ENCODE results near the gene LAT.
A peak's percentile ranks its signal among the peaks of the same experiment; 100 is the strongest.
"Not testable (repeated sequence)": the region's sequence is repeated elsewhere in the genome, so short reads cannot be mapped to it uniquely, and the experiment has no call there.

Gene LAT, protein sequence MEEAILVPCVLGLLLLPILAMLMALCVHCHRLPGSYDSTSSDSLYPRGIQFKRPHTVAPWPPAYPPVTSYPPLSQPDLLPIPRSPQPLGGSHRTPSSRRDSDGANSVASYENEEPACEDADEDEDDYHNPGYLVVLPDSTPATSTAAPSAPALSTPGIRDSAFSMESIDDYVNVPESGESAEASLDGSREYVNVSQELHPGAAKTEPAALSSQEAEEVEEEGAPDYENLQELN

DNA sequence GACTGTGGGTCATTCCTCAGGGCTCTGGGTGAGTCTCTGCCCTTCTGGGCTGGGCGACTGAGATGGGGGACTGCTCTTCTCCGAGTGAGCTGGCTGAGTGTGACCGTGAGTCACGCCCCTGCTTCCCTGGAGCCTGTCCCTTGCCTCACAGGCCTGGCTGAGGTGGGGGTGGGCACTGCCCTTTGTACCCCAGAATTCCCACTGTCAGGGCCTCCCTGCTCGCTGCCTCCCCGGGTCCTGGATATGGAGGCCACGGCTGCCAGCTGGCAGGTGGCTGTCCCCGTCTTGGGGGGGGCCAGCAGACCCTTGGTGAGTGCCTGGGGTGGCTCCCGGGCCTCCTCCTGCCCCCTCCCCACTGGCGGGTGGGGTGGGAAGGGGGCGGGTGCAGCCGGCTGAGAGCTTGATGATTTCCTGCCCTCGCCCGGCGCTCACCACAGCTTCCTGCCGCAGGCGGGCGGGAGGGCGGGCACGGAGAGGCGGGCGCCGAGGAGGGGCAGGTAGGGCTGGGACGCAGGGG is at the start of gene LAT:
Gene LAT (plus strand): TSS at position 434 of the 517 bp plus-strand sequence. CDS start 366 bp downstream, outside the sequence.
- no peak for DNase-seq (ENCODE audit: low spot score)

DNA sequence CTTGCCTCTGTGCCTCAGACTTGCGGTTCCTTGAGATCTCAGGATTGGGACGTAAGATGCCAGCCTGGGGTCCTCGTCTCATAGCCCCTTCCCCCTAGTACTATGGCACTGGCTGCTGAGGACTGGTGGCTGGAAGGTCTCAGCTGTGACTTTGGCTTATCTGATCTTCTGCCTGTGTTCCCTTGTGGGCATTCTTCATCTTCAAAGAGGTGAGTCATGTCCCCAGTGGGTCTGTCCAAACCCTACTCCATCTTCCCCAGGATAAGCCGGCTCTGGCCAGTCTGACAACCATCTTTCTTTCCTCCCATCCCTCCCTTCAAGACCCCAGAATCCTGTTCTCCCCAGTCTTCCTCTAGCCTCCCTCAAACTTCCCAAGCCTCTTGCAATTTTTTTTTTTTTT is 49.5 kb upstream of the LAT start:
- DNase-seq (ENCODE audit: low spot score), result no peak

DNA sequence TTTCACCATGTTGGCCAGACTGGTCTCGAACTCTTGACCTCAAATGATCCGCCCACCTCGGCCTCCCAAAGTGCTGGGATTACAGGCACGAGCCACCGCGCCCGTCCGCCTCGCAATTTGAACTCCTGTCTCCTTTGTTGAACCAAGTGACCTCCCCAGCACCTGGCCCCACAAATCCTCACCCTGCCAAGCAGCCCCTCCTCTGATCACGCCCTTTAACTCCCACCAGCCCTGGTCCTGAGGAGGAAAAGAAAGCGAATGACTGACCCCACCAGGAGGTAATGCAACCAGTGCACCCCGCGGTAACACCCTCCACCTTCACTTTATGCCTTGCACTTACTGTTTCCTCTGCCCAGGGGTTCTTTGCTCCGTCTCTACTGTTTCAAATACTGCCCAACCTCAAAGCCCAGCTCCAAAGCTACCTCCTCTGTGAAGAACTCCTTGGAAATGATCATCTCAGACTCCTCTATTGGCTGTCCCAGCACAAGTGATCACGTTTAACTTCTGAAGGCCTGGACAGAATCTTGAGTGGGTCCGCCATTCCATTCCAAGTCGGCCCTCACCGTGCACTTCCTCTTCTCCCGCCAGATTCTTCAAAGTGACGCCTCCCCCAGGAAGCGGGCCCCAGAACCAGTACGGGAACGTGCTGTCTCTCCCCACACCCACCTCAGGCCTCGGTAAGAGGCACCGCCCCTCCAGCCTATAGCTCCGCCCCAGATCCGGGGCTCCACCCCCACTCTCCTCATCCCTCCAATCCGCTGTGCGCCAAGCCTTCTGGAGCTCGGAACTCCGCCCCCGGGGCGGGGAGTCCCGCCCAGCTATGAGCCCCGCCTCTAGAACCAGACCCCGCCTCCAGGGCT is 48.7 kb upstream of the LAT start:
- DNase-seq (ENCODE audit: low spot score), result peak; percentile 84

DNA sequence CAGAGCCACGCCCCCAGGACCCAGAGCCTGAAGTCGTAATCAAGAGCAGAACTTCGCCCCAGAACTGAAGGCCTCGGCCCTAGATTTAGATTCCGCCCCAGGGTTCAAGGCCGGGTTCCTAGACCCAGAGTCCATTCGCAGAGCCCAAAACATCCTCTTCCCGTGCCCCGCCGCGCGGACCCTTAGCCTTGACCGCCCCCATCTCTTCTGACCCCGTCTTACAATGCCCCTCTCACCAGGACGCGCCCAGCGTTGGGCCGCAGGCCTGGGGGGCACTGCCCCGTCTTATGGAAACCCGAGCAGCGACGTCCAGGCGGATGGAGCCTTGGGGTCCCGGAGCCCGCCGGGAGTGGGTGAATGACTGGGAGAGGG is 48.1 kb upstream of the LAT start:
- no peak for DNase-seq (ENCODE audit: low spot score)

DNA sequence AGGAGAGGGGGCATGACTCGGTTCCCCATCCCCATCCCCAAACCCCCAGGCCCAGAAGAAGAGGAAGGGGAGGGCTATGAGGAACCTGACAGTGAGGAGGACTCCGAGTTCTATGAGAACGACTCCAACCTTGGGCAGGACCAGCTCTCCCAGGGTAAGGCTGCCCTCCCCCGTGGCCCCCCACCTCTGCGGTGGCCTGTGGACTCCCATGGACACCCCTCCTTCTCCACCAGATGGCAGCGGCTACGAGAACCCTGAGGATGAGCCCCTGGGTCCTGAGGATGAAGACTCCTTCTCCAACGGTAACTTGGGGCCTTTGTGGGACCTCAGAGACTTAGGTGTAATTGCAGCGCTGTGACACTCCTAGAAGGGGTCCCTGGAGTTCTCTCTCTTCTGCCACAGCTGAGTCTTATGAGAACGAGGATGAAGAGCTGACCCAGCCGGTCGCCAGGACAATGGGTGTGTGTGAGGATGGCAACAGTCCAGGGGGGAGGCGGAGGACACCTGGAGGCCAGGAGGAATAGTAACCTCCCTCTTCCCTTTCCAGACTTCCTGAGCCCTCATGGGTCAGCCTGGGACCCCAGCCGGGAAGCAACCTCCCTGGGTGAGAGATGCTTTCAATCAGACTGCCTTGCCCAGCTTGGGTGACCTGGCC is 47.5 kb upstream of the LAT start:
- no peak for DNase-seq (ENCODE audit: low spot score)

DNA sequence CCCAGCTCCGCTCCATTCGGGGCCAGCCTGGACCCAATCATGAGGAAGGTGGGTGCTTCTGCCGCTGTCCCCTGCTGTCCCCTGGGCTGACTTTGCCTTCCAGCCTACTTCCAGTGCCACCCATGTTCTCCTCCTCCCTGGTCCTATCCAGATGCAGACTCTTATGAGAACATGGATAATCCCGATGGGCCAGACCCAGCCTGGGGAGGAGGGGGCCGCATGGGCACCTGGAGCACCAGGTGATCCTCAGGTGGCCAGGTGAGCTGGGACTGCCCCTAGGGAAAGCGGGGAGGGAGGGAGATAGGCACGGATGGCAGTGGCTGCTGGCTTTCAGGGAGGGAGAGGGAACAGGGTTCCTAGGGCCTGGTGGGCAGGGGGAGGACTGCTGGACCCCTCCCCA is 46.1 kb upstream of the LAT start:
- no peak for DNase-seq (ENCODE audit: low spot score)

DNA sequence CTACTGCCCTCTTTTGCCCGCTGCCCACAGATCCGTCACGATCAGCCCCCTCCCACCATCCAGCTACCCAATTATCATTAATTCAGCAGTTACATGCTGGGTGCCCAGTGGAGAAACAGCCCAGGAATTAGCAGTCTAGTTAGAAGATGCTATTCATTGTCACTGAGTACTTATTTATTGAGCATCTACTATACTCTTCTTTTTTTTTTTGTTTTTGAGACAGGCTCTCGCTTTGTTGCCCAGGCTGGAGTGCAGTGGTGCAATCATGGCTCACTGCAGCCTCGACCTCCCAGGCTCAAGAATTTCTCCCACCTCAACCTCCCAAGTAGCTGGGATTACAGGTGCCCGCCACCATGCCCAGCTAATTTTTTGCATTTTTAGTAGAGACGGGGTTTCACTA is 45.0 kb upstream of the LAT start:
- not testable (repeated sequence) for DNase-seq (ENCODE audit: low spot score)

DNA sequence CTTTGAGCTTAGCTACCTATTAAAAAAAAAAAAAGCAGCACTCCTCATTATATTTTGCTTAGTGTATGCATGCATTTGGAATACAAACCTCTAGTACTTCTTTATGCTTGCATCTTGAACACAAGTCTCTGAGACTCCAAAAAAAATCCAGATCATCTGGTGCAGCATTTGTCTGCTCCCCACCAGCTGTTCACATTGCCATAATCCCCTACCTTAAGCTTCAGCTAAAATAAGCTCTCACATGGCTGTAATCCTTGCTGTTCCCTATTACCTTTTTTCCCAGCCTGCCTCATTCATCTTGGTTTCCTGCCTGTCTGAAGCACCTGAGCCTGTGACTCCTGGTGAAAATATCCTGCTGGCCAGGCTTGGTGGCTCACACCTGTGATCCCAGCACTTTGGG is 41.6 kb upstream of the LAT start:
- no peak for DNase-seq (ENCODE audit: low spot score)

DNA sequence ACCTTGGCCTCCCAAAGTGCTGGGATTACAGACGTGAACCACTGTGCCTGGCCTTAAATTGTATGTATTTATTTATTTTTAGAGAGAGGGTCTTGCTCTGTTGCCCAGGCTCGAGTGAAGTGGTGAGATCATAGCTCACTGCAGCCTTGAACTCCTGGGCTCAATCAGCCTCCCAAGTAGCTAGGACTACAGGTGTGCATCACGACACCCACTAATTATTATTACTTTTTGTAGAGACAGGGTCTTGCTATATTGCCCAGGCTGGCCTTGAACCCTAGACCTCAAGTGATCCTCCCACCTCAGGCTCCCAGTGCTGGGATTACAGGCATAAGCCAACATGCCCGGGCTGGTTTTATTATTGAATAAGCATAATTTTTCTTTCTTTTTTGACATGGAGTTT is 38.2 kb upstream of the LAT start:
- no peak for DNase-seq (ENCODE audit: low spot score)

DNA sequence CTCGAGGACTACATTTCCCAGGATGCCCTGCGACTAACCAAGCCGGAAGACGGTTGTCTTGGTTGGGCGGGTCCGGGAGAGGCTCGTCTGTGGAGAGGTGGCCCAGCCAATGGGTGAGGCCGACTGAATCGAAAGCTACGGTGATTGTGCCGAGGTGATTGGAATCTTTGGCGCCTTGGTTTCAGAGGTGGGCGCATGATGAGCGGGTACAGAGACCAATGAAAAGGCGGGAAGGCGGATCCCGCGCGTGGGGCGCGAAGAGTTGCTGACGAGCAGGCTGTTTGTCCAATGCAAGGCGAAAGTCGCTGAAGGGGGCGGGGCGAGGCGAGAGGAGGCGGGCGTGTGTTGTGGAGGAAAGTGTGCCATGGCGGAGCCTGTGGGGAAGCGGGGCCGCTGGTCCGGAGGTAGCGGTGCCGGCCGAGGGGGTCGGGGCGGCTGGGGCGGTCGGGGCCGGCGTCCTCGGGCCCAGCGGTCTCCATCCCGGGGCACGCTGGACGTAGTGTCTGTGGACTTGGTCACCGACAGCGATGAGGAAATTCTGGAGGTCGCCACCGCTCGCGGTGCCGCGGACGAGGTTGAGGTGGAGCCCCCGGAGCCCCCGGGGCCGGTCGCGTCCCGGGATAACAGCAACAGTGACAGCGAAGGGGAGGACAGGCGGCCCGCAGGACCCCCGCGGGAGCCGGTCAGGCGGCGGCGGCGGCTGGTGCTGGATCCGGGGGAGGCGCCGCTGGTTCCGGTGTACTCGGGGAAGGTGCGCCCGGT is 34.0 kb upstream of the LAT start, which contains the start of gene NFATC2IP:
Gene NFATC2IP (plus strand): TSS at position 290 of the 762 bp plus-strand sequence. CDS start 75 bp downstream, at position 365.
- DNase-seq (ENCODE audit: low spot score), result peak; percentile 100

DNA sequence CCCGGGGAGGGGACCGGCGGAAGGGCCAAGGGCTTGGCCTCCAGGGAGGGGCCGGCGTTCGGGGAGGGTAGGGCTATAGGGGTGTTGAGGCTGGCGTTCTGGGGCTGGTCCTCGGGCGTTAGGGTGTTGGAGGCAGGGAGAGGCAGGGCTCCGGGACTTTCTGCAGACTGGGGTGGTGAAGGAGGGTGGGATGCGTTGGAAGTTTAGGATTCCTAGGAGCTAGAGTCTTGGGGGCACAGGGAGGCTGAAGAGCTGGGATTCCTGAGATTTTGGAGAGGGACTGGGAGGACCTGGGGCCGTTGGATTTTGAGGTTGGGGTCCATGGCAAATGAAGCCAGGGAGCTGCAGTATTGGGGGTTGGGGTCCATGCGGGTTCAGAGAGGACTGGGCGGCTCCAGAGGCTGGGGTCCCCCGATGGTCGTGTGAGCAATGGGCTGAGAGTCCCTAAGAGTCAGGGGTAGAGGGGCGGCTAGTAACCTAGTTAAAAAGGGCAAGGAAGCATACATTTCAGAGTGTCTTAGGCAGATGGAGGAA is 33.4 kb upstream of the LAT start:
- DNase-seq (ENCODE audit: low spot score), result no peak

DNA sequence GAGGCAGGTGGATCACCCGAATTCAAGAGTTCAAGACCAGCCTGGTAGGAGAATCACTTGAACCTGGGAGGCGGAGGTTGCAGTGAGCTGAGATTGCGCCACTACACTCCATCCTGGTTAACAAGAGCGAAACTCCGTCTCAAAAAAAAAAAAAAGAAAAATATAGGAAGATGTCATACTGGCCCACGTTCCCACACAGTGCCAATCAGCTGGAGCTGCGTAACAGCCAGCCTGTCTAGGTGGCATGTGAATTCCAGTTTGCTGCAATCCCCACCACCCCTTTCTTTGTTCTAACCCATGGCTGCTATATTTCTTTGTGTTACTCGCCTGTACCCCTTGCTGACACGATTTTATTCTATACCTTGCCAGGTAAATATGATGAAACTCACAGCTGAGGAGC is 26.6 kb upstream of the LAT start:
- no peak for DNase-seq (ENCODE audit: low spot score)

DNA sequence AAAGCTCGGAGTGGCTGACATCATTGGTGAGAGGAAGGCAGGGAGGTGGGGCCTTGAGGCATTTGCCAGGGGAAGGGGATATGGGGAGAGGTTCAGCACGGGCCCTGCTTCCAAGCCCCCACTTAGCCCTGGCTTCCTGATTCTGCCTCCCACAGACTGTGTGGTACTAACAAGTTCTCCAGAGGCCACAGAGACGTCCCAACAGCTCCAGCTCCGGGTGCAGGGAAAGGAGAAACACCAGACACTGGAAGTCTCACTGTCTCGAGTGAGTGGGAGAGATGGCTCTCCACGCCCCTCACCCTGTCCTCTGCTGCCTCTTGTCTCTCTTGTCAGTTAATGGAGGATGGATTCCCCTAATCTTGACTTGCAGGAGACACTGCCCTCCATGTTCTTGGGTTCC is 26.0 kb upstream of the LAT start:
- DNase-seq (ENCODE audit: low spot score), result no peak

DNA sequence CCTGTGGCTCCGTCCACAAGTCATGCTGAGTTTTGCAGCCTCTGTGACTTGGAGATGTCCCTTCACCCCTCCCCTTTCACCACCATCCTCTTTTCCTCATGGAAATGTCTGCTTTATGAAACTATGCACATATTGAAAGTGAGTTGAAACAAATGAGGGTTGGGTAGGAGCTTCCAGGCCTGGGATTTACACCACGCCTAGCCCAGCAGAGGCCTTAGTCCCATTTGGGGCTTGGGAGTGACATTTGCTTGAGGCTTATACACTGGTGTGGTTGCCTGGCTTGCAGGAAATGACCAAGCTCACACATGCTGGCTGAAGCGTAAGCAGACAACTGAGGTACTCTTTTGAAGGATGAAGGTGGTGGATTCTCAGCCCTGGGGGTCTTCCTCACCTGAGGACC is 20.8 kb upstream of the LAT start:
- no peak for DNase-seq (ENCODE audit: low spot score)

DNA sequence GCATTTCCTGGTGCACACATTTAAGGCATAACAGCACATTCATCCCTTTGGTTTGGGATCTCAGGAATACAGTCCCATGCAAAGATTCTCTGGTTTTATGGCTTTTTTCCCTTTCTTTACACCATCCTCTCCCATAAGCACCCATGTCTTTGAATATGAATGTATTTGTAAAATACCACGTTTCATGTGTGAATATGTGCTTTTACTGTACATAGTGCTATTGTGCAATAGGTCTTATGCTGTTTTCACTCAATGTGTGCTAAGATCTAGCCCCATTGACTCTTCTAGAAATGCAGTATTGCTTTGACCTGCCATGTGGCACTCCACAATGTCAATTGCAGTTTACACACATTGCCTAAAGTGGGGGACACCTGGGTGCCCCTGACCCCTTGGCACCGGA is 20.4 kb upstream of the LAT start:
- no peak for DNase-seq (ENCODE audit: low spot score)

DNA sequence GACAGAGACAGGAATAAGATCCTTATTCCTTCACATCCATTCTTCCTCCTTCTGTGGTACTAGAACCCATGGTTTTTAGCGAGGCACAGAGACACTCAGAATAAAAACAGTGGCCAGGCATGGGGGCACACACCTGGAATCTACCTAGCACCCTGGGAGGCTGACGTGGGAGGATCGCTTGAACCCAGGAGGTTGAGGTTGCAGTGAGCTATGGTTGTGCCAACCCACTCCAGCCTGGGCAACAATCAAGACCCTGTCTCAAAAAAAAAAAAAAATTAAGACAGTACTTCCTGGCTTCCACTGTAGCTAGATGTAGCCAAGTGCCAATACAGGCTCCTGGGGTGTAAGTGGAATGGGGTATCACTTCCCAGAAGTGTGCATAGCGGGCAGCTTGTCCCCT is 17.7 kb upstream of the LAT start:
- DNase-seq (ENCODE audit: low spot score), result no peak

DNA sequence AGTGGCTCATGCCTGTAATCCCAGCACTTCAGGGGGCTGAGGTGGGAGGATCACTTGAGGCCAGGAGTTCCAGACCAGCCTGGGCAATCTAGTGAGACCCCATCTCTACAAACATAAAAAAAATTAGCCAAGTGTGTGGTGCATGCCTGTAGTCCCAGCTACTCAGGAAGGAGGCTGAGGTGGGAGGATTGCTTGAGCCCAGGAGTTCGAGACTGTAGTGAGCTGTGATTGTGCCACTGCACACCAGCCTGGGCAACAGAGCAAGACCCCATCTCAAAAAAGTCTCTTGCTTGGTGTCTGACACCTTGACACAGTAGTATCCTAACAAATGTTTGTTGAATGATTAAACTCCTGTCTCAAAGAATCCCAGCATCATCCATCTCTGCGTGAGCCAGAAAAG is 15.2 kb upstream of the LAT start:
- not testable (repeated sequence) for DNase-seq (ENCODE audit: low spot score)

DNA sequence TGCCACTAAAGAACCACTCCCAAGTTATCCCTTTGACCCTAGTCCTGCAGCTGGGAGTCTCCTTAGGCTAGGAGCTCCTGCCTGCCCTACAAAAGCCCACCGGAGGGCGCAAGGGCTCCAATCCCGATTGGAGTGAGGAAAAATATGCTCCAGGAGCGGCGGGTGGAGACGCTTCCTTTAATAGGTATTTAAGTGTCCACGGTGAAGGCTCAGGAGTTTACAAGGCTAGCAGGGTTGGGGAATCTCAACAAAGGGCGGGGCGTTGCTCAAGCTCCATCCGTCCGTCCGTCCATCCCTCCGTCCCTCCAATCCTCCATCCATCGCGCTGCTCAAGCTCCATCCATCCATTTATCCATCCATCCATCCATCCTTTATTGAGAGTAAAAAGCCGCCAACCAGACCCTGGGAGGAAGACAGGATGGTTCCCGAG is 10.8 kb upstream of the LAT start:
- DNase-seq (ENCODE audit: low spot score), result peak; percentile 75

DNA sequence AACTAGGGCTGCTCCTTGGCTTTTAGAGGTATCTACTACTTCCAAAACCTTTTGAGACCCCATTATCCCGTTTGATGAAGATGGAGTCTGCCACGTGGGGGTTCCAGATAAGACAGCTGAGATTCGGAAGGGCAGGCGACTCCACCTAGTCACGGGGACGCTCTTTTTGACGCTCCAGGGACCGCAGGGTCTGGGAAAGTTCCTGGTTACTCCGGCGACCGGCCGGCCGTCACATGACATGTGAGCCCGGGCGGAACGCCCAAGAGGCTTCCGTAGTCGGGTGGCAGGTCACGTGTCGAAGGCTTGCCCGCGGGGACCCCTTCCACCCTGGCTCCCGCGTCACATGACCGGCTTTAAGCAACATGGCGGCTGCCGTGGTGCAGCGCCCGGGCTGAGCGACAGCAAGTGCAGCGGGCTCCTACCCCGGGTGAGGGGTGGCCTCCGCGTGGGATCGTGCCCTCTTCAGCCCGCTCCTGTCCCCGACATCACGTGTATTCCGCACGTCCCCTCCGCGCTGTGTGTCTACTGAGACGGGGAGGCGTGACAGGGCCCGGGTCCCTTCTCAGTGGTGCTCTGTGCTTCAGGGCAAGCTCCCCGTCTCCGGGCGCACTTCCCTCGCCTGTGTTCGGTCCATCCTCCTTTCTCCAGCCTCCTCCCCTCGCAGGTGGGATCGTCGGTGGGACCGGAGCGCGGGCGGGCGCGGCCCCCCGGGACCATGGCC is 10.3 kb upstream of the LAT start, which contains the start of gene SPNS1:
Gene SPNS1 (plus strand): TSS at position 342 of the 721 bp plus-strand sequence. CDS start 374 bp downstream, at position 716.
- DNase-seq (ENCODE audit: low spot score), result peak; percentile 99

DNA sequence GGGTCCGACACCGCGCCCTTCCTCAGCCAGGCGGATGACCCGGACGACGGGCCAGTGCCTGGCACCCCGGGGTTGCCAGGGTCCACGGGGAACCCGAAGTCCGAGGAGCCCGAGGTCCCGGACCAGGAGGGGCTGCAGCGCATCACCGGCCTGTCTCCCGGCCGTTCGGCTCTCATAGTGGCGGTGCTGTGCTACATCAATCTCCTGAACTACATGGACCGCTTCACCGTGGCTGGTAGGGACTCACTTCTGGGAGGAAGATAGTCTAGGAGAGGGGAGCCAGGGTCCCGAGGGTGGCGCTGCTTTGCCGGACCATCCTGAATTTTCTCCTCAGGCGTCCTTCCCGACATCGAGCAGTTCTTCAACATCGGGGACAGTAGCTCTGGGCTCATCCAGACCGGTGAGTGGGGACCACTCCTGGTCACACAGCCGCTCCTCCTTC is 9.7 kb upstream of the LAT start:
- peak; percentile 31 for DNase-seq (ENCODE audit: low spot score)
